K562 (cell line): ENCODE data around the gene MPHOSPH8. TPM values are rescaled to one million over a fixed set of nuclear protein-coding genes. Genes with fewer than 3 reads are reported as not detected.

ENCODE experiments used
- CCNT2 ChIP-seq: IDR thresholded peaks from 2 replicates; pipeline ENCODE4 v1.6.1; 2011; ENCODE audit warnings: borderline replicate concordance, low read depth, mild to moderate bottlenecking, moderate library complexity, mixed read lengths, low read length; ENCODE audit not compliant: insufficient read length; ENCODE audit errors: extremely low read depth
- COPS2 ChIP-seq: fragments of 450-650 bp; conservative IDR thresholded peaks from 2 replicates; pipeline ENCODE4 v1.6.1; 2016; ENCODE audit warnings: mild to moderate bottlenecking, moderate library complexity
- CTBP1 ChIP-seq: fragments of 450-650 bp; IDR thresholded peaks from 2 replicates; pipeline ENCODE4 v1.6.1; 2016; ENCODE audit warnings: borderline replicate concordance
- EHMT2 ChIP-seq: fragments of 450-650 bp; IDR thresholded peaks from 2 replicates; pipeline ENCODE4 v1.6.1; 2018; ENCODE audit warnings: antibody characterized with exemption
- FOXA3 ChIP-seq, 2 experiments: fragments of 450-650 bp in 1 of 2; sonication (generic) in 1 of 2; formaldehyde crosslinking; IDR thresholded peaks in 1 of 2; conservative IDR thresholded peaks in 1 of 2; 2 replicates each; pipeline versions ENCODE4 v1.4.0 to v1.8.0; 2020 to 2022; ENCODE audit warnings: mild to moderate bottlenecking in 2 of 2, missing genetic modification reagents in 1 of 2
- HMGXB4 ChIP-seq: sonication (generic); formaldehyde crosslinking; IDR thresholded peaks from 2 replicates; pipeline ENCODE4 v1.8.1; 2023; ENCODE audit warnings: mild to moderate bottlenecking, missing genetic modification reagents
- ILF3 ChIP-seq: fragments of 450-650 bp; IDR thresholded peaks from 2 replicates; pipeline ENCODE4 v1.6.1; 2018; ENCODE audit warnings: antibody characterized with exemption, mild to moderate bottlenecking, moderate library complexity, borderline replicate concordance
- JUNB ChIP-seq: fragments of 450-650 bp; formaldehyde crosslinking; conservative IDR thresholded peaks from 2 replicates; pipeline ENCODE4 v1.4.0; 2020; ENCODE audit warnings: mild to moderate bottlenecking
- KAT2B ChIP-seq: IDR thresholded peaks from one replicate; pipeline ENCODE4 v1.6.1; 2012; ENCODE audit warnings: low read depth, mild to moderate bottlenecking, control low read depth, inconsistent platforms, low read length, moderate library complexity
- MIER1 ChIP-seq: fragments of 450-650 bp; IDR thresholded peaks from 2 replicates; pipeline ENCODE4 v1.6.1; 2016; ENCODE audit warnings: antibody characterized with exemption, mild to moderate bottlenecking, low read depth
- NFXL1 ChIP-seq: fragments of 450-650 bp; formaldehyde crosslinking; IDR thresholded peaks from 2 replicates; pipeline ENCODE4 v1.4.0; 2021; ENCODE audit warnings: mild to moderate bottlenecking
- PATZ1 ChIP-seq: fragments of 250-450 bp; sonication (Bioruptor Pico); IDR thresholded peaks from 2 replicates; pipeline ENCODE4 v1.5.0; 2020; ENCODE audit warnings: mild to moderate bottlenecking, borderline replicate concordance
- PHTF2 ChIP-seq: fragments of 250-450 bp; sonication (Bioruptor Pico); IDR thresholded peaks from 2 replicates; pipeline ENCODE4 v1.5.0; 2021; ENCODE audit warnings: mild to moderate bottlenecking
- PURB ChIP-seq: sonication (generic); formaldehyde crosslinking; IDR thresholded peaks from 2 replicates; pipeline ENCODE4 v1.9.0; 2021; ENCODE audit warnings: low read depth, mild to moderate bottlenecking, missing genetic modification reagents
- SLC30A9 ChIP-seq: fragments of 250-450 bp; sonication (Bioruptor Pico); IDR thresholded peaks from 2 replicates; pipeline ENCODE4 v1.8.0; 2022; ENCODE audit warnings: mild to moderate bottlenecking, moderate library complexity
- SMARCC2 ChIP-seq: fragments of 450-650 bp; IDR thresholded peaks from 2 replicates; pipeline ENCODE4 v1.6.1; 2017; ENCODE audit warnings: antibody characterized with exemption, moderate library complexity, mild to moderate bottlenecking, low read depth
- SMC3 ChIP-seq: conservative IDR thresholded peaks from 2 replicates; pipeline ENCODE4 v1.6.1; 2011; ENCODE audit warnings: low read depth, low read length, improper control_type of control experiment; ENCODE audit not compliant: insufficient read depth
- TCF7 ChIP-seq: sonication (generic); IDR thresholded peaks from 2 replicates; pipeline ENCODE4 v1.6.1; 2016; ENCODE audit warnings: antibody characterized with exemption, borderline replicate concordance
- TRIM25 ChIP-seq: fragments of 450-650 bp; IDR thresholded peaks from 2 replicates; pipeline ENCODE4 v1.7.0; 2016; ENCODE audit warnings: borderline replicate concordance
- U2AF2 ChIP-seq: fragments of 200-400 bp; formaldehyde crosslinking; optimal IDR thresholded peaks from 2 replicates; pipeline ENCODE3; 2017; ENCODE audit warnings: low read depth, mild to moderate bottlenecking, low read length
- USF2 ChIP-seq: sonication (generic); formaldehyde crosslinking; IDR thresholded peaks from 2 replicates; pipeline ENCODE4 v1.5.0; 2020; ENCODE audit warnings: missing genetic modification reagents
- ZNF695 ChIP-seq: fragments of 450-650 bp; formaldehyde crosslinking; IDR thresholded peaks from 2 replicates; pipeline ENCODE4 v1.4.0; 2020; ENCODE audit warnings: mild to moderate bottlenecking, moderate library complexity
- ZNF77 ChIP-seq: fragments of 250-450 bp; sonication (Bioruptor Pico); IDR thresholded peaks from 2 replicates; pipeline ENCODE4 v1.5.0; 2020
- polyA plus RNA-seq, 8 experiments: library from polyadenylated mRNA; depleted of rRNA in 4 of 8; stranded (reverse) in 5 of 8; unstranded in 3 of 8; fragments of >200 nt; fragmentation: Nextera tagmentation in 2 of 8; fragmentation: Illumina TruSeq in 1 of 8; extraction: Ambion mirVana in 2 of 8; extraction: Trizol in 1 of 8; gene quantifications; 2 replicates each; pipeline versions ENCODE4 v1.2.1 to v1.2.3, GENCODE V29; 2011 to 2014; ENCODE audit warnings: inconsistent platforms in 1 of 8, missing spikeins in 1 of 8
- total RNA-seq, 7 experiments: library from RNA; depleted of rRNA in 6 of 7; stranded (reverse); fragments of >200 nt in 6 of 7; fragmentation: Illumina TruSeq in 2 of 7; extraction: Trizol in 2 of 7; gene quantifications; 2 replicates each; pipeline versions ENCODE4 v1.2.1 to v1.2.3, GENCODE V29; 2011 to 2021; ENCODE audit warnings: low replicate concordance in 1 of 7

MPHOSPH8 gene
- total and polyA plus RNA-seq, 9 of the 15 experiments (the other 6 are each of a cell fraction or from before 2014, with no cell fraction given) = 10.3 to 24.8 (median 16.6) TPM

GRCh38 chr13:19633479-19634255, at the start of gene MPHOSPH8 (continued):
- TF ChIP-seq HMGXB4 (no peak), PHTF2 (CRISPR knock-in tag) (no peak), CCNT2 (peak; percentile 24), SMARCC2 (no peak), TRIM25 (no peak), TCF7 (no peak), PURB (CRISPR knock-in tag) (no peak), ILF3 (no peak), ZNF695 (no peak), FOXA3 (CRISPR knock-in tag; conservative IDR thresholded peaks at IDR 0.05 in 1 of 2, IDR thresholded peaks at IDR 0.05 in 1 of 2) (no peak), CTBP1 (0 out of 2 replicates have a peak, but pooled peaks have one; percentile 18), NFXL1 (CRISPR knock-in tag) (no peak), COPS2 (no peak), ZNF77 (CRISPR knock-in tag) (no peak), SMC3 (no peak), USF2 (CRISPR knock-in tag) (no peak), KAT2B (no peak), MIER1 (no peak), JUNB (CRISPR knock-in tag) (no peak), EHMT2 (no peak), PATZ1 (CRISPR knock-in tag) (no peak), U2AF2 (no peak), SLC30A9 (no peak)
